PC-9 (cell line): ENCODE measurements around the gene MYL12A. TPM values are rescaled to one million over a fixed set of nuclear protein-coding genes. Genes with fewer than 3 reads are reported as not detected.

Experiments
- BruUV-seq: library from RNA; stranded (reverse); fragments of 400-500 nt; replicated peaks from 2 replicates; lab custom pipeline; 2021; lab: Mats Ljungman, UMichigan
- CTCF ChIA-PET: fragments of 300-600 bp; sonication (Branson Sonifier 250); formaldehyde crosslinking; loops from one replicate; lab custom pipeline; 2022; ENCODE audit warnings: antibody characterized with exemption; lab: Charles Lee
- POLR2A ChIA-PET: fragments of 300-600 bp; sonication (Branson Sonifier 250); formaldehyde crosslinking; loops from one replicate; lab custom pipeline; 2022; ENCODE audit warnings: antibody characterized with exemption; ENCODE audit not compliant: unreplicated experiment; lab: Charles Lee
- DNase-seq, 2 experiments: peaks; one replicate each; pipeline versions ENCODE4 v3.0.0 to v3.0.0-alpha.2; 2015 to 2022; ENCODE audit warnings: mixed read lengths in 1 of 2
- H2AFZ ChIP-seq: fragments of 200-600 bp; sonication (generic); 2 replicates; pipeline ENCODE4 v1.8.1; 2017; ENCODE audit warnings: antibody characterized with exemption
- H3F3A ChIP-seq: fragments of 200-600 bp; sonication (generic); 2 replicates; pipeline ENCODE4 v1.8.1; 2017; ENCODE audit warnings: antibody characterized with exemption, mild to moderate bottlenecking, low read depth; ENCODE audit not compliant: insufficient read depth
- H3K27ac ChIP-seq: fragments of 200-600 bp; sonication (generic); 2 replicates; pipeline ENCODE4 v1.6.1; 2016; ENCODE audit warnings: mixed run types
- H3K27me3 ChIP-seq: fragments of 200-600 bp; sonication (generic); 2 replicates; pipeline ENCODE4 v1.6.1; 2016; ENCODE audit warnings: low read depth, mixed run types; ENCODE audit not compliant: insufficient read depth
- H3K36me3 ChIP-seq: fragments of 200-600 bp; sonication (generic); 2 replicates; pipeline ENCODE4 v1.6.1; 2016; ENCODE audit warnings: low read depth, mixed run types
- H3K4me1 ChIP-seq: fragments of 200-600 bp; sonication (generic); replicated peaks from 2 replicates; pipeline ENCODE4 v1.6.1; 2016; ENCODE audit warnings: mixed run types; ENCODE audit not compliant: insufficient read depth
- H3K4me2 ChIP-seq: fragments of 200-600 bp; sonication (generic); 2 replicates; pipeline ENCODE4 v1.6.1; 2017; ENCODE audit warnings: mixed run types
- H3K4me3 ChIP-seq: fragments of 200-600 bp; sonication (generic); 2 replicates; pipeline ENCODE4 v1.6.1; 2016; ENCODE audit warnings: mixed run types
- H3K79me2 ChIP-seq: fragments of 200-600 bp; sonication (generic); 2 replicates; pipeline ENCODE4 v1.6.1; 2017; ENCODE audit warnings: low read depth, mixed run types
- H3K9me2 ChIP-seq: fragments of 200-600 bp; sonication (generic); 2 replicates; pipeline ENCODE4 v1.8.1; 2017; ENCODE audit warnings: mild to moderate bottlenecking; ENCODE audit not compliant: insufficient read depth
- H3K9me3 ChIP-seq: fragments of 200-600 bp; sonication (generic); 2 replicates; pipeline ENCODE4 v1.8.1; 2016; ENCODE audit warnings: low read depth; ENCODE audit not compliant: insufficient read depth
- H4K20me1 ChIP-seq: fragments of 200-600 bp; sonication (generic); 2 replicates; pipeline ENCODE4 v1.8.1; 2017; ENCODE audit not compliant: insufficient read depth
- EZH2 ChIP-seq: fragments of 200-600 bp; sonication (generic); IDR thresholded peaks from 2 replicates; pipeline ENCODE4 v1.8.0; 2017; ENCODE audit warnings: antibody characterized with exemption, low read depth
- intact Hi-C: fragments of 100-400 bp; cut with micrococcal nuclease; formaldehyde crosslinking; loops from one replicate; pipeline ENCODE4 v1.10.0; 2022; ENCODE audit not compliant: unreplicated experiment
- total RNA-seq: library from RNA; stranded (reverse); gene quantifications from 2 replicates; pipeline ENCODE4 v1.2.3, GENCODE V29; 2021
- TF ChIP-seq, protein P1 (sequence below): fragments of 200-600 bp; sonication (generic); conservative IDR thresholded peaks from 2 replicates; pipeline ENCODE4 v1.6.1; 2017; ENCODE audit warnings: mixed run types, antibody characterized with exemption, mild to moderate bottlenecking, moderate library complexity

Gene MYL12A
- total RNA-seq, 1 experiment from 2014 or later, result 532 TPM

DNA sequence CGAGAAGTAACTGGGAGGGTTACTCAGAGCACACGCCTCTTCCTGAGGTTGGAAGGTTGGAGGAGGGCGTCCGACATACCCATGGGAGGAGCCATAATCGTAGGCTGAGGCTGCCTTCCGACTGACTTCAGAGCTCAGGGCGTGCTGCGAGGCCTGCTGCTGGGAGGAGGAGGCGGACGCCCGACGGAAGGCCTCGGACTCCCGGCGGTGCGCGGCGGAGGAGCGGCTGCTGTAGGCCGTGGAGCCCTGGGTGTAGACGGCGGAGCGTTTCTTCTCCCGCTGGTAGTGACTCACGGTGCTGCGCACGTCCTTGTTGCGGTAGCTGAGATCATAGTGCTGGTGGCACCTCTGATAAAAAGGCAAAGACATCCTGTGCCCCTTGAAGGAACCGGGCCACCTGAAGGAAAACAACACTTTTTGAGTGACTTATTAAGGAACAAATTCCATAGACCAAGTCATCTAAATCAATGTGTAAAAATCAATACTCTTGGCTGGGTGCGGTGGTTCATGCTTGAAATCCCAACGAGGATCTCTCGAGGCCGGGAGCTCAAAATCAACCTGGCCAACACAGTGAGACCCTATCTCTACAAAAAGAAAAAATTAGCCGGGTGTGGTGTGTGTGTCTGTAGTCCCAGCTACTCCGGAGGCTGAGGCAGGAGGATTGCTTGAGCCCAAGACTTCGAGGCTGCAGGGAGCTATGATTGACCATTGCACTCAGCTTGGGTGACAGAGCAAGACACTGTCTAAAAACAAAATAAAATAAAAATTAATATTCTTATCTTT lies 32.6 kb upstream of the MYL12A start:
- Histone ChIP-seq H3K9me2 (no peaks in the 10 kb centered on the region), H4K20me1 (no peaks in the 10 kb centered on the region), H3K4me2 (no peak overlapping the region), H3K9me3 (no peaks in the 10 kb centered on the region), H3K36me3 (no peaks in the 10 kb centered on the region), H3F3A (no peaks in the 10 kb centered on the region), H3K79me2 (no peaks in the 10 kb centered on the region), H3K4me3 (no peak overlapping the region), H2AFZ (no peak overlapping the region), H3K4me1 (peaks cover 25% of the 10 kb centered on the region), H3K27me3 (no peaks in the 10 kb centered on the region), H3K27ac (no peak overlapping the region)
- ChIA-PET CTCF (no interaction called here), POLR2A (no interaction called here)
- intact Hi-C loops, result no loop called here
- BruUV-seq, result no TSS peak
- no peak for DNase-seq
- TF ChIP-seq, protein P1, sequence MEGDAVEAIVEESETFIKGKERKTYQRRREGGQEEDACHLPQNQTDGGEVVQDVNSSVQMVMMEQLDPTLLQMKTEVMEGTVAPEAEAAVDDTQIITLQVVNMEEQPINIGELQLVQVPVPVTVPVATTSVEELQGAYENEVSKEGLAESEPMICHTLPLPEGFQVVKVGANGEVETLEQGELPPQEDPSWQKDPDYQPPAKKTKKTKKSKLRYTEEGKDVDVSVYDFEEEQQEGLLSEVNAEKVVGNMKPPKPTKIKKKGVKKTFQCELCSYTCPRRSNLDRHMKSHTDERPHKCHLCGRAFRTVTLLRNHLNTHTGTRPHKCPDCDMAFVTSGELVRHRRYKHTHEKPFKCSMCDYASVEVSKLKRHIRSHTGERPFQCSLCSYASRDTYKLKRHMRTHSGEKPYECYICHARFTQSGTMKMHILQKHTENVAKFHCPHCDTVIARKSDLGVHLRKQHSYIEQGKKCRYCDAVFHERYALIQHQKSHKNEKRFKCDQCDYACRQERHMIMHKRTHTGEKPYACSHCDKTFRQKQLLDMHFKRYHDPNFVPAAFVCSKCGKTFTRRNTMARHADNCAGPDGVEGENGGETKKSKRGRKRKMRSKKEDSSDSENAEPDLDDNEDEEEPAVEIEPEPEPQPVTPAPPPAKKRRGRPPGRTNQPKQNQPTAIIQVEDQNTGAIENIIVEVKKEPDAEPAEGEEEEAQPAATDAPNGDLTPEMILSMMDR, result no peak
- no peak for TF ChIP-seq EZH2

DNA sequence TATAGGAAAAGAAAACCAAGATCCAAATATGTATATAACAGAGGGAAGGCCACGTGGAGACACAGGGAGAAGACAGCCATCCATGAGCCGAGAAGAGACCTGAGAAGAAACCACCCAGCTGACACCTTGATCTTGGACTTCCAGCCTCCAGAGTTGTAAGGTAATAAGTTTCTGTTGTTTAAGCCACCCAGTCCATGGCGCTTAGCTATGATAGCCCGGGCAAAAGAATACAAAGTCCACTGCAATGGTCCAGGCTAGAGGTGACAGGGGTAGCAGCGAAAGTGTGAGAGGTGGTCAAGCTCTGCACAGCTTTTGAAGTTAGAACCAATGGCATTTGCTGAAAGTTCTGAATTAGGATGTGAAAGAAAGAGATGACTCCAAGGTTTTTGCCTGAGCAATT lies 30.6 kb upstream of the MYL12A start:
- Histone ChIP-seq H3K79me2 (no peaks in the 10 kb centered on the region), H3K9me3 (no peaks in the 10 kb centered on the region), H3K27me3 (no peaks in the 10 kb centered on the region), H3K9me2 (no peaks in the 10 kb centered on the region), H2AFZ (no peak overlapping the region), H3K4me2 (no peak overlapping the region), H3K4me3 (no peak overlapping the region), H3K27ac (no peak overlapping the region), H4K20me1 (no peaks in the 10 kb centered on the region), H3F3A (no peaks in the 10 kb centered on the region), H3K4me1 (peaks cover 18% of the 10 kb centered on the region), H3K36me3 (no peaks in the 10 kb centered on the region)
- no peak for DNase-seq
- ChIA-PET CTCF (no interaction called here), POLR2A (no interaction called here)
- intact Hi-C loops, result no loop called here
- TF ChIP-seq, protein P1, result no peak
- no peak for TF ChIP-seq EZH2
- BruUV-seq, result no TSS peak

DNA sequence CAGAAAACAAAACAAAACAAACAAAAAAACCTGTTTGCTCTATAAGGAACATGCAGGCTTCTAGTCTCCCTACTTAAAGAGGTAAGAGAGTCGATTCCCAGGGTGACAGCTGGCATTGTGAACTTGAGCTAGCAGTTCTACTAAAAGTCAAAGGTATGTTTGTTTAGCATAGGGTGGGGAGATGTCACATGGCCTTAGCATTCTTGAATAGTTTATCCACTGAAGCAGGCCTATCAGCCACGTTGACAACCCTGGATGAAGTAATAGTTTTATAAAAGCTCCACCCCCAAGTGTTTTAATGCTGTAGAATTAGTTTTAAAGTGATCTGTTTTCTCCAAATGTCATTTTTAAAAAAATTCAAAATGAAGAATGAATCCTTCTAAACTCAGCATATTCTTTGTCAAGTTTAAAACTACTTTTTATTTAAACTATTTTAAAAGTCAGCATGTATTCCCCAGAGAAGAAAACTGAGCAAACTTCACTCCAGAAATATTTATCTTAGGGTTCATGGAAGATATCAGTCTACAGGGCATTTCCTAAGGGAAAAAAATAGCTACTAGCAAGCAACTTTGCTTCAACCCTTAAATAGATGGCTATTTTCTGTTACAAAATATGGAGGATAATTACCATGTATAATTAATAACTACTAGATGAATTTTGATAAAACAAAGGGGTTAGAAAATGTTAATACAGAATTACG lies 29.5 kb upstream of the MYL12A start:
- intact Hi-C loops, result loop anchor here (1.0 kb wide), 1 partner anchor 28 kb away; no protein-coding TSS in a partner anchor
- peak; percentile 38 to 87 for DNase-seq
- ChIA-PET POLR2A (interaction anchor here (0.6 to 1.0 kb wide), 2 partner anchors 29 to 165 kb away, joined by 11 to 12 read pairs; partner anchors contain the start of gene MYL12A), CTCF (interaction anchor here (0.8 kb wide), 1 partner anchor 67 kb away, joined by 3 read pairs; no protein-coding TSS in a partner anchor)
- no peak for TF ChIP-seq EZH2
- TF ChIP-seq, protein P1, result no peak
- H3K9me2 ChIP-seq, result no peaks in the 10 kb centered on the region
- no peaks in the 10 kb centered on the region for H3K36me3 ChIP-seq
- no peaks in the 10 kb centered on the region for H4K20me1 ChIP-seq
- H3K4me1 ChIP-seq, result peaks cover 18% of the 10 kb centered on the region
- no peak overlapping the region for H3K4me3 ChIP-seq
- peak overlapping the region; percentile 45 for H3K27ac ChIP-seq
- no peaks in the 10 kb centered on the region for H3K27me3 ChIP-seq
- peak overlapping the region; percentile 8 for H3K4me2 ChIP-seq
- H2AFZ ChIP-seq, result no peak overlapping the region
- BruUV-seq, result no TSS peak
- no peaks in the 10 kb centered on the region for H3K79me2 ChIP-seq
- H3F3A ChIP-seq, result no peaks in the 10 kb centered on the region
- H3K9me3 ChIP-seq, result no peaks in the 10 kb centered on the region
